Measurements from ENCODE around the gene WDR82.

WDR82 gene

DNA sequence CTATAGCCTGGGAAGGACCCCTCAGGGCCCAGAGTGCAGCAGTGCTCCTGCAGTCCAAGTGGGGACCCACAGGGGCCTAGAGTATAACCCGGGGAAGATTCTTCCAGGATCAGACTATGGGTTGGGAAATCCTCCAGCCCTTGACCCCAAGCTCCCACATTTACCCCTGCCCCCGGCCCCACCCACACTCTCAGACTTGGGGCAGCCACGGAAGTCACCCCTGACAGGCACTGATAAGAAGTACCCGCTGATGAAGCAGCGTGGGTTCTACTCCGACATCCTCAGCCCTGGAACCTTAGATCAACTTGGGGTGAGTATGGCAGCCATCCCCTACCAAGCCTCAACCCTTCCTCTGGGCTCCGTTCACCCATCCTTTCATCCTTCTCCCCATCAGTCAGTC is 44.0 kb upstream of the WDR82 start:
- TF ChIP-seq, protein P1, sequence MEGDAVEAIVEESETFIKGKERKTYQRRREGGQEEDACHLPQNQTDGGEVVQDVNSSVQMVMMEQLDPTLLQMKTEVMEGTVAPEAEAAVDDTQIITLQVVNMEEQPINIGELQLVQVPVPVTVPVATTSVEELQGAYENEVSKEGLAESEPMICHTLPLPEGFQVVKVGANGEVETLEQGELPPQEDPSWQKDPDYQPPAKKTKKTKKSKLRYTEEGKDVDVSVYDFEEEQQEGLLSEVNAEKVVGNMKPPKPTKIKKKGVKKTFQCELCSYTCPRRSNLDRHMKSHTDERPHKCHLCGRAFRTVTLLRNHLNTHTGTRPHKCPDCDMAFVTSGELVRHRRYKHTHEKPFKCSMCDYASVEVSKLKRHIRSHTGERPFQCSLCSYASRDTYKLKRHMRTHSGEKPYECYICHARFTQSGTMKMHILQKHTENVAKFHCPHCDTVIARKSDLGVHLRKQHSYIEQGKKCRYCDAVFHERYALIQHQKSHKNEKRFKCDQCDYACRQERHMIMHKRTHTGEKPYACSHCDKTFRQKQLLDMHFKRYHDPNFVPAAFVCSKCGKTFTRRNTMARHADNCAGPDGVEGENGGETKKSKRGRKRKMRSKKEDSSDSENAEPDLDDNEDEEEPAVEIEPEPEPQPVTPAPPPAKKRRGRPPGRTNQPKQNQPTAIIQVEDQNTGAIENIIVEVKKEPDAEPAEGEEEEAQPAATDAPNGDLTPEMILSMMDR (IDR thresholded peaks at IDR 0.05; ENCODE audit: low read depth, low read length, missing control alignments): no peak
- no peak for DNase-seq (ENCODE audit: low read depth)
- H3K4me3 ChIP-seq (ENCODE audit: low read depth, low read length): no peak overlapping the region

DNA sequence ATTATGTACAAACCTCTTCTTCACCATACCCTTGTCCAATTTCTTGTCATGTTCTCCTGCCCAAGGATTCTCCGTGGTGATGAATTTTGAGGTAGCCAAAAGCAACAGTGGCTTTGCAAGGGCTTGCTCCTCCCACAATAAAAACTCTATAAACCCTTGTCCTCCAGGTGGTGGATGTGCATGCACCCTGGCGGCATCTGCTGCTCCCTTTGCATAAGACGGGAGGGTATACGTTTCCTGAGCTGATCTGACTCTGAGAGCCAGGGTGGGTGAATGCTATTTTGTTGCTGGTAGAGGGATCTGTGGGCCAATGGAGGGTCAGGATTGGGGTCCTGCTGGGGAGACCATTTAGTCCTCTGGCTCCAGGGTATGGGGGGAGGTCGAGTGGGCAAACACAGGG is 43.0 kb upstream of the WDR82 start:
- no peak for DNase-seq (ENCODE audit: low read depth)
- TF ChIP-seq, protein P1 (IDR thresholded peaks at IDR 0.05; ENCODE audit: low read depth, low read length, missing control alignments): no peak
- no peak overlapping the region for H3K4me3 ChIP-seq (ENCODE audit: low read depth, low read length)

DNA sequence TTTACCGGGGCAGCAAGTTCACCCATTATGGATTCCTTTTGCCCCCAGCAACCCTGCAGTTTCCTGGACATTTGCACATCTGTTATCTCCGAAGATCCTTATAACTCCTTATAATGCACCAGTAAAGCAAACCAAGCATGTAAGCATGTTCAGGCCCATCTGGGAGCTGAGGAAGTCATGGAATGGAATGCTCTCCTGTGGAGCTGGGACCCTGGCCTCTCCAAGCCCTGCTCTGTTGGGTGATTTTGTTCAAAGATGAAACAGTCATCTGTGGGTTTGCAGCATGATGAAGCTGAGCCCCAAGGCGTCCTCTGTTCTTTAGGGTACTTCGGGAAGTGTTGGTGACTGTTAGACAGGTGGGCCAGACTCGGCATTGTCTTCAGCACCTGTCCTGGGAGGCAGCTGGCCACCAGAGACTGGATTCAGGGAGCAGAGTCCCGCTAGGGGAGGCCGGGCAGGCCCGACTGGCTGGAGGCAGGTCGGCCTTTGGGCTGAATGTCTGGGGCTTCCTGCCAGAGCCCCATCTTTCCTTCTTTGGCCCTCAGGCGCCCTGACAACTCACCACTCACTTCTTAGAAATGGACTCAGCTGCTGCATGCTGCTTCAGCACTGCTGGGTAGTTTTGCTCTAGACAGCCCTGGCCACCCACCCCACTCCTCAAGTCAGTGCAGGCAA is 41.6 kb upstream of the WDR82 start:
- TF ChIP-seq, protein P1 (IDR thresholded peaks at IDR 0.05; ENCODE audit: low read depth, low read length, missing control alignments): no peak
- no peak overlapping the region for H3K4me3 ChIP-seq (ENCODE audit: low read depth, low read length)
- DNase-seq (ENCODE audit: low read depth): no peak

DNA sequence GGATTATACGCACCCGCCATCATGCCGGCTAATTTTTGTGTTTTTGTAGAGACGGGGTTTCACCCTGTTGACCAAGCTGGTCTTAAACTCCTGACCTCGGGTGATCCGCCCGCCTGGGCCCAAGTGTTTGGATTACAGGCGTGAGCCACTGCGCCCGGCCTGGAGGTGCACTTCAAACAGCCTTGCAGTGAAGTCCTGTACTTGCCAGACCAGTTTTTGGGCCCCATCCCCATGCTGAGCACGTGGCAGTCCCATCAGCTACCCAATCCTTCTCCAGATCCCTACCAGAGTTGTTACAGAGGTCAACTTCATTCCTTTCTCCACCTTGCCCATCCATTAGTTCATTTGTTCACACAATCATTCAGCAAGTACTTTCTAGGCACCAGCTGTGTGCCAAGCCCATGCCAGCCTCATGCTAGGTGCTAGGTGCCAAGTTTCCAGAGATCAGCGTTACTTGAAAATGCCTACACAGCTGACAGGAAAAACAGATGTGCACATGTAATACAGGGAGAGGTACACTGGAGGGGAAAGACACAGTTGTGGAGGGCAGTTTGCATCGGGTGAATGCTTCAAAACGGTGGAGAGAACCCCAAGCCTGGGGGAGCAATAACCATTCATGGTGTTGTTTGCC is 39.9 kb upstream of the WDR82 start:
- no peak for DNase-seq (ENCODE audit: low read depth)
- no peak overlapping the region for H3K4me3 ChIP-seq (ENCODE audit: low read depth, low read length)
- TF ChIP-seq, protein P1 (IDR thresholded peaks at IDR 0.05; ENCODE audit: low read depth, low read length, missing control alignments): no peak

DNA sequence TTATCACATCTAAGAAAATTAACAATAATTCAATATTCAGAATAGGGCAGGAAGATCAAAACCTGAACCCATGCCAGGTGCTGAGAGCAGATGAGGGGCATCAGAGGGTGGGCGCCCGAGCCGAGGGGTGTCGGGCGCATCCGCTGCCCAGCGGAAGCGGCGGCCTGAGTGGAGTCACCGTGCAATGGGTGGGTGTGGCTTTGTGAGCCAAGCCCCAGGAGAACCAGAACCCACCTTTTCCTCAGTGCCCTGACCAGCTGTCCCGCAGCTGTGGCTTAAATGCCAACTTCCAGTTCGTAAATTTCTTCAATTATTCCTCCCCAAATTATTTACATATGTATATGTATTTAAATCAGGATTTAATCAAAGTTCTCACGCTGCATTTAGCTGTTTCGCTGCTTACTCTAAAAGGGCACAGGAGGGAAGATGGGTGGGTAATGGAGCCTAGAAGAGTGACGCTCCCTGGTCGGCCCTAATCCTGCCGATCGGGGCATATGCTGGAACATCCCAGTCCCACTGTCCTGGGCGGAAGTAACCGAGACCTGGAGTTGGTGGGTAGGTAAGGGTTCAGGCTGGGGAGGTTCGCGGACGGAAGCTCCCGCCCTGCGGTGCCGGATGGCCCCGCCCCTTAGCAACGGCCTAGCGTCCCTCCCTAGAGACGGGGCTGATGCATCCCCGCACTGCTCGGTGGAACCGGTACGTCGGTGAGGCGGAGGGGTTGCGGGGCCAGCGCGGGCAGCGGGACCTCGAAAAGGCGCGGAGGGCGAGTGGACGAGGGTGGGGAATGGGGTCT is 39.0 kb upstream of the WDR82 start:
- TF ChIP-seq, protein P1 (IDR thresholded peaks at IDR 0.05; ENCODE audit: low read depth, low read length, missing control alignments): no peak
- no peak overlapping the region for H3K4me3 ChIP-seq (ENCODE audit: low read depth, low read length)
- DNase-seq (ENCODE audit: low read depth): no peak

DNA sequence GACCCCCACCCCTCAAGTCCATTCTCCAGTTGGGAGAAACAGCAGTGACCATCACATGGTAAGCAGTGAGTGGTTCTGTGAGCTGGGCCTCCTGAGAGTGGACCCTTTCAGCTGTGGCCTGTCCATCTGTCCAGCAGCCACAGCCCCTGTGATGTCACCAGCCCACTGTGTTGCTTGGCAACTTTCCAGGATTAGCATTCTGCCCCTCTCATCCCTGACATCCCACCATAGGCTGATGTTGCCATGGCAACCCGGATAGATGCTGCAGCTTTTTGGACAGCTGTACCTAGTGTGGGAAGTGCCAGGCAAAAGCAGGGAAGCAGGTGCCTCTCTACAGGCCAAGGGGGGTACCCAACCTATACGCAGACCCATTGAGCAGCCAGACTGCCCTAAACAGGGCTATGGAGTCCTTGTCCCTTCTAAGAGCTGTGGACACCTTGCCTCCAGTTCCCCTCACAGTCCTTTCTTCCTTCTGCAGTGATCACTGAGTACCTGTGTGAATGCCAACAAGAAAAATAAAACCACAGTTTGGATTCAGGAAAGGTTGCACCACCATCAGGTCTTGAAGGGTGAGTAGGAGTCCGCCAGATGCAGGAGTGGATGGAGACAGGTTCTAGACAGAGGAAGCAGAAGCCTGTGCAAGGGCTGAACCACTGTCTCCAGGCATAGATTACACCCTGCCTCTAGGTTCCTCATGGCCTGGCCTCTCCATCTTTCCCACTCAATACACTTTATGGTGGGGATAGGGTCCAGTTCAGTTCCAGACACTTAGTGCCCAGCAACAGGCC is 37.7 kb upstream of the WDR82 start, which contains the start of gene DNAH1:
DNAH1 (plus strand) TSS at position 343 of the 788 bp plus-strand sequence. CDS start 6,124 bp downstream, outside the sequence.
- TF ChIP-seq, protein P1 (IDR thresholded peaks at IDR 0.05; ENCODE audit: low read depth, low read length, missing control alignments): no peak
- no peak within 1 kb of the TSS for H3K4me3 ChIP-seq (ENCODE audit: low read depth, low read length)
- DNase-seq (ENCODE audit: low read depth): no peak

All from GM12864 (cell line).